Upper lobe of right lung (tissue), 1 donor: Measurements from ENCODE around the gene OFD1. TPM values are rescaled to one million over a fixed set of nuclear protein-coding genes. Genes with fewer than 3 reads are reported as not detected.
A peak's percentile ranks its signal among the peaks of the same experiment; 100 is the strongest.

ENCODE experiments used
- ATAC-seq: fragments of 200-7000 bp; cut with Tn5 transposase; one replicate; pipeline ENCODE4 v1.9.1; 2020; ENCODE audit warnings: mild to moderate bottlenecking, moderate library complexity
- DNase-seq: peaks from one replicate; pipeline ENCODE4 v3.0.0-alpha.2; 2020
- H3K27ac ChIP-seq: fragments of 200-600 bp; one replicate; pipeline ENCODE4 v1.8.0; 2022
- H3K27me3 ChIP-seq: fragments of 200-600 bp; one replicate; pipeline ENCODE4 v1.8.0; 2022; ENCODE audit warnings: mild to moderate bottlenecking
- H3K36me3 ChIP-seq: fragments of 200-600 bp; one replicate; pipeline ENCODE4 v1.8.0; 2022
- H3K4me1 ChIP-seq: fragments of 200-600 bp; one replicate; pipeline ENCODE4 v1.8.0; 2022
- H3K4me3 ChIP-seq: fragments of 200-600 bp; one replicate; pipeline ENCODE4 v1.8.0; 2022; ENCODE audit warnings: mild to moderate bottlenecking
- H3K9me3 ChIP-seq: fragments of 200-600 bp; one replicate; pipeline ENCODE4 v1.8.0; 2022
- intact Hi-C: fragments of 100-400 bp; cut with DNase I; formaldehyde crosslinking; loops from one replicate; pipeline ENCODE4 v1.11.0; 2022
- total RNA-seq: library from RNA; stranded (reverse); fragmentation: NEBNext Ultra II Directional; extraction: Animal tissue kit (Norgen Biotek cat#: 25700); gene quantifications from one replicate; pipeline ENCODE4 v1.2.1, GENCODE V29; 2021
- TF ChIP-seq, protein P1 (sequence below): fragments of 200-600 bp; IDR thresholded peaks from one replicate; pipeline ENCODE4 v1.8.0; 2022; ENCODE audit warnings: antibody characterized with exemption
- donor health status: DM: no; HTN: yes; CAD: no; lungs with severe emphysema.

OFD1 gene
- total RNA-seq, 1 donor from 2014 or later: 36.5 TPM

DNA sequence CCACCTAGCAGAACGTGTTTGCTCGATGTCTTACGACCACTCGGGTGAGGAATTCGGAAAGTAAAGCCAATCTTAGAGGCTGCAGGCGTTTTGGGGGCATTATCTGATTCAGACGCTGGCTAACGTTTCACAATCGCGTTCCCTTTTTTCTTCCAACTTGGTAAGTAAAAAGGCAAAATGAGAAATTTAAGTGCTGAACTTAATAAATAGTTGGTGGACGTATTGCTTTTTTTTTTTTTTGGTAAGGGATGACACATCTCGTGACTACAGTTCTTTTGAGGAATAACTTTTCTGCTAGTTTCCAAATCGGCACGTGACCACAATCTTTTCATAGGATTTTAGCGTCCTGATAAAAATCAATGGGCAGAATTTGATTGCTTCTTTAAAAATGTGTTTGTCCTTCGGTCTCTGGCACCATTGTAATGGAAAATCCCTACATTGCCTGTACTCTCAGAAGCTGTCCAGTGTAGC lies 44.8 kb upstream of the OFD1 start:
- no peak for DNase-seq
- H3K36me3 ChIP-seq: no peaks in the 10 kb centered on the region
- H3K4me3 ChIP-seq: peak overlapping the region; percentile 64
- H3K27ac ChIP-seq: peak overlapping the region; percentile 91
- TF ChIP-seq, protein P1, sequence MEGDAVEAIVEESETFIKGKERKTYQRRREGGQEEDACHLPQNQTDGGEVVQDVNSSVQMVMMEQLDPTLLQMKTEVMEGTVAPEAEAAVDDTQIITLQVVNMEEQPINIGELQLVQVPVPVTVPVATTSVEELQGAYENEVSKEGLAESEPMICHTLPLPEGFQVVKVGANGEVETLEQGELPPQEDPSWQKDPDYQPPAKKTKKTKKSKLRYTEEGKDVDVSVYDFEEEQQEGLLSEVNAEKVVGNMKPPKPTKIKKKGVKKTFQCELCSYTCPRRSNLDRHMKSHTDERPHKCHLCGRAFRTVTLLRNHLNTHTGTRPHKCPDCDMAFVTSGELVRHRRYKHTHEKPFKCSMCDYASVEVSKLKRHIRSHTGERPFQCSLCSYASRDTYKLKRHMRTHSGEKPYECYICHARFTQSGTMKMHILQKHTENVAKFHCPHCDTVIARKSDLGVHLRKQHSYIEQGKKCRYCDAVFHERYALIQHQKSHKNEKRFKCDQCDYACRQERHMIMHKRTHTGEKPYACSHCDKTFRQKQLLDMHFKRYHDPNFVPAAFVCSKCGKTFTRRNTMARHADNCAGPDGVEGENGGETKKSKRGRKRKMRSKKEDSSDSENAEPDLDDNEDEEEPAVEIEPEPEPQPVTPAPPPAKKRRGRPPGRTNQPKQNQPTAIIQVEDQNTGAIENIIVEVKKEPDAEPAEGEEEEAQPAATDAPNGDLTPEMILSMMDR: no peak
- ATAC-seq: no peak
- intact Hi-C loops: no loop called here
- peaks cover 13% of the 10 kb centered on the region for H3K4me1 ChIP-seq
- no peaks in the 10 kb centered on the region for H3K9me3 ChIP-seq
- no peaks in the 10 kb centered on the region for H3K27me3 ChIP-seq

DNA sequence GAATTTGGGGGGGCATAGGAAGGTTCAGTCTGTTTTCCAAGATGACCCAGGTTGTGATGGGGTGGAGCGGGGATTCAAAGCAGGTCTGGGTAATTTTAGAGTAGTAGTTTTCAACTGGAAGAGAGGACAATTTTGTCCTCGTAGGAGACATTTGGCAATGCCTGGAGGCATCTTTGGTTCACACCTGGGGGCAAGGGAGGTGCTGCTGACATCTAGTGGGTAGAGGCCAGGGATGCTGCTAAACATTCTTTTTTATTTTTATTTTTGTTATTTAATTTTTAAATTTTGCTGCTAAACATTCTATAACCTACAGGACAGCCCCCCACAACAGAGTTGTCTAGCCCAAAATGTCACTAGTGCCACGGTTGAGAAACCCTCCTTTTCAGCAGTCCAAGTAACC lies 43.7 kb upstream of the OFD1 start:
- ATAC-seq (no peak), DNase-seq (no peak)
- Histone ChIP-seq H3K9me3 (no peaks in the 10 kb centered on the region), H3K27me3 (no peaks in the 10 kb centered on the region), H3K4me3 (peak overlapping the region; percentile 64), H3K4me1 (peaks cover 13% of the 10 kb centered on the region), H3K27ac (no peak overlapping the region), H3K36me3 (no peaks in the 10 kb centered on the region)
- TF ChIP-seq, protein P1: no peak
- intact Hi-C loops: no loop called here

DNA sequence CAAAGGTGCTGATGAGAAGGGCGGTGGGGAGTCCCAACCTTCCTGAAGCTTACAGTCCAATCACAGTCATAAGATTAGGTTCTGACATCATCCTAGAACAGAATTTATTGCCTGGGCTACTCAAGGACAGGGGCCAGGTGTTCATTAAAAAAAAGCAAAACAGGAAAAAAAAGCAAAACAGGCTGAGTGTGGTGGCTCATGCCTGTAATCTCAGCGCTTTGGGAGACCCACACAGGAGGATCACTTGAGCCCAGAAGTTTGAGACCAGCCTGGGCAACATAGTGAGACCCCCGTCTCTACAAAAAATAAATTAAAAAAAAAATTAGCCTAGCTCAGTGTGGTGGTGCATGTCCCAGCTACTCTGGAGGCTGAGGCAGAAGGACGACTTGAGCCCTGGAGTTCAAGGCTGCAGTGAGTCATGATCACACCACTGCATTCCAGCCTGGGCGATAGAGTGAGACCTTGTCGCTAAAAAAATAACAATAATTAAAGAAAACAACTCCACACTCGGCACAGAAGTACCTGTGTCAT lies 42.6 kb upstream of the OFD1 start:
- DNase-seq (no peak), ATAC-seq (no peak)
- Histone ChIP-seq H3K27ac (no peak overlapping the region), H3K27me3 (no peaks in the 10 kb centered on the region), H3K4me1 (peaks cover 13% of the 10 kb centered on the region), H3K4me3 (no peak overlapping the region), H3K36me3 (no peaks in the 10 kb centered on the region), H3K9me3 (no peaks in the 10 kb centered on the region)
- TF ChIP-seq, protein P1: no peak
- intact Hi-C loops: no loop called here

DNA sequence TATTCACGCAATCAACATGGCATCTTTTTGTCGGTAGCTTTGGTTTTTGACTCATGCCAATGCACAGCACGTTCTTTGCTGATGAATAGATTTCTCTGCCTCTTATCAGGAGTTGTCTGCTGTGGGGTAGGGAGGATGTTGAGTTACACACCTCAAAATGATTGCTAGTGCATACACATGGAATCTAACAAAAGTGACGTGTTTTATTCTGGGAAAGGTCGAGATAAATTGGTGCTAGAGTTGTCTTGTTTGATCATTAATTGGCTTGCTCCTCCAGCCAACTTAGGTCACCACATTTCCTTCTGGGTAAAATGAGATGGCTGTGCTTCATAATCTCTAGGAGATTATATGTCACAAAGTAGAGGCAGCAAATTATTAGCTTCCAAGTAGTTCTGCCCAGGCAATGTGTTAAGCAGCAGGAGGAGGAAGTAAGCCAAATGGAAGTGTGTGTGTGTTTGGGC lies 41.7 kb upstream of the OFD1 start:
- H3K27me3 ChIP-seq: no peaks in the 10 kb centered on the region
- H3K4me3 ChIP-seq: no peak overlapping the region
- H3K4me1 ChIP-seq: peaks cover 13% of the 10 kb centered on the region
- H3K27ac ChIP-seq: no peak overlapping the region
- intact Hi-C loops: no loop called here
- H3K36me3 ChIP-seq: no peaks in the 10 kb centered on the region
- H3K9me3 ChIP-seq: no peaks in the 10 kb centered on the region
- no peak for DNase-seq
- no peak for ATAC-seq
- TF ChIP-seq, protein P1: no peak

DNA sequence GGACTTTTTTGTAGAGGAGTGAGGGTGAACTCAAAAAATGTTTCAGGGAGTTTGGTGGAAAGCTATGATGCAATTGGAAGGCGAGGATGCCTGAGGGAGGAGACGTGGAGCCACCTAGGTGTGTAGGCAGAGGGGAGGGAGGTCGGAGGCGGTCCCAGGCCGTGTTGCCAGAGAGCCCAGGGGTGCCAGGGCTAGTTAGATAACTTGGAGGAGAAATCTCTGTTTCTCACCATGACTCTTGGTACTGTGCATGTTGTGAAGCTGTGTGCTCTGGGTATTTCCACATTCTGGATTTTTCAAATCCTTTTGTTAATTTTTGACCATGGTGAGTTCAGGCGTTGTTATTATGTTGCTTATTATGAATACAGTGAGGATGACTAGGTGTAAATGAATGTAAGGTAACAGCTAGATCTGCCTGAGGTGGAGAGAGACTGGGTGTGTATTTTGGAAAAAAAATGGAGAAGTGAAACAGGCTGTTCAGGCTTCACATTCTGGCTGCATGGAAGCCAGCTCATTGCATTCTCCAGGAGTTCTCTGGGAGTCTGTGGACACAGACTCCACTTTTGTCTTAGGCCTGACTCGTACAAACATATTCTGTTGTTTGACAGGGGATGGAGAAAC lies 41.1 kb upstream of the OFD1 start:
- Histone ChIP-seq H3K27me3 (no peaks in the 10 kb centered on the region), H3K4me1 (peaks cover 11% of the 10 kb centered on the region), H3K4me3 (no peak overlapping the region), H3K27ac (no peak overlapping the region), H3K9me3 (no peaks in the 10 kb centered on the region), H3K36me3 (no peaks in the 10 kb centered on the region)
- TF ChIP-seq, protein P1: no peak
- no peak for ATAC-seq
- intact Hi-C loops: no loop called here
- no peak for DNase-seq
